ENCODE results near the gene CRACR2B.

Gene CRACR2B

DNA sequence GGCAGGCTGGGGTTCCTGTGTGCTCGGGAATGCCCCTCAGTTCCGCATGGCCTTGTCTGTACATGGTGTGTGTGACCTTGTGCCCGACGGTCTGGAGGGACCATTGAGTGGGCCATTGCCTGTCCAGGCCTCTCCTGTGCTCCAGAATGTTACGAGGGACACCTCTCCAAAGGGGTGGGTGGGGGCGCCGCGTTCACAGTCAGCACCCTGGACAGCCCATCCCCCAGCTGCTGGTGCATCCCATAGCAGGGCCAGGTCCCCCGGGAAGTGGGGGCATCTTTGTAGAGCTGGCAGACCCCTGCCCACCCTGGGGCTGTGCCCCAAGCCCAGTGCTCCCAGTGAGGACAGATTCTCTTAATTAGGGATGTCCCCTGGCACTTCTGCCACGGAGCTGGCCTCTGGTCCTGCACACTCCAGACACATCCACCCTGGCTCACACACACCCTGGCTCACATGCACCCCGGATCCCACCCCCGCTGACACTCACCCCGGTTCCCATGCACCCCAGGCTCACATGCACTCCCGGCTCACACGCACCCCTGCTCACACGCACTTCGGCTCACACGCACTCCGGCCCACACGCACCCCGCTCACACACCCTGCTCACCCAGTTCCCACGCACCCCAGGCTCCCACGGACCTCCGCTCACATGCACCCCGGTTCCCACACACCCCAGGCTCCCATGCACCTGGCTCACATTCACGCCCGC, 30.5 kb downstream of the CRACR2B start:
- H2AFZ ChIP-seq (ENCODE audit: low read depth, low read length, severe bottlenecking) = no peak overlapping the region
- H3K27me3 ChIP-seq (ENCODE audit: low read length) = no peaks in the 10 kb centered on the region
- no peak overlapping the region for H3K27ac ChIP-seq (ENCODE audit: low read depth, low read length)
- H3K9ac ChIP-seq (ENCODE audit: low read length) = no peak overlapping the region
- no peak overlapping the region for H3K4me2 ChIP-seq (ENCODE audit: low read depth, low read length, poor library complexity, severe bottlenecking)
- H3K79me2 ChIP-seq (ENCODE audit: insufficient read depth, low read length) = no peaks in the 10 kb centered on the region
- H3K9me3 ChIP-seq (ENCODE audit: insufficient read depth, low read length) = no peaks in the 10 kb centered on the region
- no peaks in the 10 kb centered on the region for H4K20me1 ChIP-seq (ENCODE audit: low read depth, low read length)
- no peaks in the 10 kb centered on the region for H3K36me3 ChIP-seq (ENCODE audit: low read length)
- no peak for TF ChIP-seq EZH2phosphoT487 (conservative IDR thresholded peaks at IDR 0.05; ENCODE audit: low read length)
- TF ChIP-seq, protein P1, sequence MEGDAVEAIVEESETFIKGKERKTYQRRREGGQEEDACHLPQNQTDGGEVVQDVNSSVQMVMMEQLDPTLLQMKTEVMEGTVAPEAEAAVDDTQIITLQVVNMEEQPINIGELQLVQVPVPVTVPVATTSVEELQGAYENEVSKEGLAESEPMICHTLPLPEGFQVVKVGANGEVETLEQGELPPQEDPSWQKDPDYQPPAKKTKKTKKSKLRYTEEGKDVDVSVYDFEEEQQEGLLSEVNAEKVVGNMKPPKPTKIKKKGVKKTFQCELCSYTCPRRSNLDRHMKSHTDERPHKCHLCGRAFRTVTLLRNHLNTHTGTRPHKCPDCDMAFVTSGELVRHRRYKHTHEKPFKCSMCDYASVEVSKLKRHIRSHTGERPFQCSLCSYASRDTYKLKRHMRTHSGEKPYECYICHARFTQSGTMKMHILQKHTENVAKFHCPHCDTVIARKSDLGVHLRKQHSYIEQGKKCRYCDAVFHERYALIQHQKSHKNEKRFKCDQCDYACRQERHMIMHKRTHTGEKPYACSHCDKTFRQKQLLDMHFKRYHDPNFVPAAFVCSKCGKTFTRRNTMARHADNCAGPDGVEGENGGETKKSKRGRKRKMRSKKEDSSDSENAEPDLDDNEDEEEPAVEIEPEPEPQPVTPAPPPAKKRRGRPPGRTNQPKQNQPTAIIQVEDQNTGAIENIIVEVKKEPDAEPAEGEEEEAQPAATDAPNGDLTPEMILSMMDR (IDR thresholded peaks at IDR 0.05; ENCODE audit: insufficient read depth, low read length, poor library complexity, severe bottlenecking) = no peak
- H3F3A ChIP-seq (ENCODE audit: insufficient read depth) = no peaks in the 10 kb centered on the region
- no peak overlapping the region for H3K4me3 ChIP-seq (ENCODE audit: insufficient read depth, low read length, poor library complexity, severe bottlenecking)
- no peaks in the 10 kb centered on the region for H3K9me2 ChIP-seq (replicated peaks; ENCODE audit: insufficient read depth, low read length)

GRCh38 chr11:858762-859339, 31.1 kb downstream of the CRACR2B start:
- Histone ChIP-seq H3K9me2 (replicated peaks; ENCODE audit: insufficient read depth, low read length) (no peaks in the 10 kb centered on the region), H4K20me1 (ENCODE audit: low read depth, low read length) (no peaks in the 10 kb centered on the region), H3K4me2 (ENCODE audit: low read depth, low read length, poor library complexity, severe bottlenecking) (no peak overlapping the region), H3K9me3 (ENCODE audit: insufficient read depth, low read length) (no peaks in the 10 kb centered on the region), H3K4me3 (ENCODE audit: insufficient read depth, low read length, poor library complexity, severe bottlenecking) (no peak overlapping the region), H3K27ac (ENCODE audit: low read depth, low read length) (no peak overlapping the region), H3K9ac (ENCODE audit: low read length) (no peak overlapping the region), H2AFZ (ENCODE audit: low read depth, low read length, severe bottlenecking) (no peak overlapping the region), H3K27me3 (ENCODE audit: low read length) (no peaks in the 10 kb centered on the region), H3K79me2 (ENCODE audit: insufficient read depth, low read length) (no peaks in the 10 kb centered on the region), H3F3A (ENCODE audit: insufficient read depth) (no peaks in the 10 kb centered on the region), H3K36me3 (ENCODE audit: low read length) (no peaks in the 10 kb centered on the region)
- TF ChIP-seq EZH2phosphoT487 (conservative IDR thresholded peaks at IDR 0.05; ENCODE audit: low read length) = no peak
- TF ChIP-seq, protein P1 (IDR thresholded peaks at IDR 0.05; ENCODE audit: insufficient read depth, low read length, poor library complexity, severe bottlenecking) = no peak

- Histone ChIP-seq H3K27ac (ENCODE audit: low read depth, low read length) (no peak overlapping the region), H3K4me2 (ENCODE audit: low read depth, low read length, poor library complexity, severe bottlenecking) (no peak overlapping the region), H3F3A (ENCODE audit: insufficient read depth) (no peaks in the 10 kb centered on the region), H3K4me3 (ENCODE audit: insufficient read depth, low read length, poor library complexity, severe bottlenecking) (no peak overlapping the region), H3K79me2 (ENCODE audit: insufficient read depth, low read length) (no peaks in the 10 kb centered on the region), H3K36me3 (ENCODE audit: low read length) (no peaks in the 10 kb centered on the region), H3K9me3 (ENCODE audit: insufficient read depth, low read length) (no peaks in the 10 kb centered on the region), H3K9me2 (replicated peaks; ENCODE audit: insufficient read depth, low read length) (no peaks in the 10 kb centered on the region), H4K20me1 (ENCODE audit: low read depth, low read length) (no peaks in the 10 kb centered on the region), H3K27me3 (ENCODE audit: low read length) (no peaks in the 10 kb centered on the region), H3K9ac (ENCODE audit: low read length) (no peak overlapping the region), H2AFZ (ENCODE audit: low read depth, low read length, severe bottlenecking) (no peak overlapping the region)
- TF ChIP-seq, protein P1 (IDR thresholded peaks at IDR 0.05; ENCODE audit: insufficient read depth, low read length, poor library complexity, severe bottlenecking) = no peak
- no peak for TF ChIP-seq EZH2phosphoT487 (conservative IDR thresholded peaks at IDR 0.05; ENCODE audit: low read length)
Measured at GRCh38 chr11:859394-860131, 31.8 kb downstream of the CRACR2B start.
